Regular cardiac myocyte (primary cell): Measurements from ENCODE around the gene LRRC38. TPM values are rescaled to one million over a fixed set of nuclear protein-coding genes. Genes with fewer than 3 reads are reported as not detected.

Experiments used
- total RNA-seq: library from RNA; depleted of rRNA; stranded (reverse); fragments of >200 nt; gene quantifications from 2 replicates; pipeline ENCODE4 v1.2.3, GENCODE V29; 2014

Gene LRRC38, protein sequence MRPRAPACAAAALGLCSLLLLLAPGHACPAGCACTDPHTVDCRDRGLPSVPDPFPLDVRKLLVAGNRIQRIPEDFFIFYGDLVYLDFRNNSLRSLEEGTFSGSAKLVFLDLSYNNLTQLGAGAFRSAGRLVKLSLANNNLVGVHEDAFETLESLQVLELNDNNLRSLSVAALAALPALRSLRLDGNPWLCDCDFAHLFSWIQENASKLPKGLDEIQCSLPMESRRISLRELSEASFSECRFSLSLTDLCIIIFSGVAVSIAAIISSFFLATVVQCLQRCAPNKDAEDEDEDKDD
- 0.28 and 0.77 TPM in 2 replicates for total RNA-seq

DNA sequence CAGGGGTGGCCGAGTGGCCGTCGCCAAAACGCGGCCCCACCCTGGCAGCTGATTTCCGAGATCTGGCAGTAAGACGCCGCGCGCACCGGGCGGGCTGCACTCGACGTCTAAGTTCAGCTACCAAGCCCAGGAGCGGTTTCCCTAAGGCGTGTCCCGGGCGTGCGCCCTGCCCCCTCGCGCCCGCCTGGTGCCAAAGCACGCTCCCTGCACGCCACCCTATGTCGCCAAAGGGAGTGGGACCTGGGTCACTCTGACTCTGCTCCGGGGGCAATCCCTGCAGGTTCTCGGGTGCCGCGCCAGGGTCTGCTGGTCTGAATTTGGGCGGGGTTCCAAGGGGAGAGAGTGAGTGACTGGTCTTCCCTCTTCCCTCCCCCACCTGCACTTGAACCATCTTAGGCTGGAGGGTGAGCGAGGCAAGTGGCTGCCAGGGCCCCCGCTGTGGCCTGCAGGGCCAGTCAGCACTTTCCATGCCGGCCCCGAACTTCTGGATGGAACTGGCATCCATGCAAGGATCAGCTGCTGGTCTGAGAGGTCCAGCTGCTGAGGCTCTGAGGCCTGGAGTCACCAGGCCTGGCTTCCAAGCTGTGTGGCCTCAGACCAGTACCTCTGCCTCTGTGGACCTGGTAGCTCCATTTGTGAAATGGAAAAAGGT is at the start of gene LRRC38:
Gene LRRC38 (minus strand): TSS at position 109 of the 652 bp plus-strand sequence. CDS start 410 bp downstream, outside the sequence.

Other genes with a start within 250 kb of the LRRC38 start
- gene PRAMEF8, start 228.9 kb downstream of the LRRC38 start, total RNA-seq = not detected in 2 replicates
- gene PRAMEF33, start 210.5 kb downstream of the LRRC38 start, total RNA-seq = not detected in 2 replicates
- gene PRAMEF15, start 198.4 kb downstream of the LRRC38 start, total RNA-seq = not detected in 2 replicates
- gene PRAMEF14, start 166.9 kb downstream of the LRRC38 start, total RNA-seq = not detected in 2 replicates
- not detected in 2 replicates for gene PRAMEF19, start 142.1 kb downstream of the LRRC38 start, total RNA-seq
- gene PRAMEF17, start 124.4 kb downstream of the LRRC38 start, total RNA-seq = not detected in 2 replicates
- gene PRAMEF20, start 103.6 kb downstream of the LRRC38 start, total RNA-seq = not detected in 2 replicates
- gene PDPN, start 69.8 kb upstream of the LRRC38 start, total RNA-seq = 0.77 and 1.1 TPM in 2 replicates
- 4.5 and 5.4 TPM in 2 replicates for gene PRDM2, start 186.2 kb upstream of the LRRC38 start, total RNA-seq